Endothelial cell of umbilical vein (primary cell): ENCODE results near the gene C3orf62. TPM values are rescaled to one million over a fixed set of nuclear protein-coding genes. Genes with fewer than 3 reads are reported as not detected.
A peak's percentile ranks its signal among the peaks of the same experiment; 100 is the strongest.
"Not testable (repeated sequence)": the region's sequence is repeated elsewhere in the genome, so short reads cannot be mapped to it uniquely, and the experiment has no call there.

Source experiments
- BruUV-seq: library from RNA; stranded (reverse); fragments of 400-500 nt; replicated peaks from 2 replicates; lab custom pipeline; 2021; lab: Mats Ljungman, UMichigan
- CTCF ChIA-PET: fragments of 300-600, 350-600 bp; sonication (Branson Sonifier 250); formaldehyde crosslinking; loops from one replicate; lab custom pipeline; 2021; ENCODE audit warnings: antibody characterized with exemption, inconsistent platforms; lab: Charles Lee
- POLR2A ChIA-PET: fragments of 300-600, 350-600 bp; sonication (Branson Sonifier 250); formaldehyde crosslinking; loops from one replicate; lab custom pipeline; 2021; ENCODE audit warnings: antibody characterized with exemption, inconsistent platforms; lab: Charles Lee
- DNase-seq: peaks from one replicate; pipeline ENCODE4 v3.0.0-alpha.2; 2011; ENCODE audit warnings: low read depth, low spot score
- FAIRE-seq: peaks from 2 replicates; lab custom pipeline; 2011; peaks lifted over from hg19 to GRCh38; lab: Jason Lieb, UNC
- H2AFZ ChIP-seq: 2 replicates; pipeline ENCODE4 v1.6.0; 2012; ENCODE audit warnings: low read depth, low read length, control low read depth, inconsistent platforms
- H3K27ac ChIP-seq: 2 replicates; pipeline ENCODE4 v1.5.1; 2011; ENCODE audit warnings: low read depth, mild to moderate bottlenecking, control low read depth, low read length, moderate library complexity; ENCODE audit not compliant: insufficient read depth
- H3K27me3 ChIP-seq, 2 experiments: 2 replicates each; pipeline versions ENCODE4 v1.6.0 to v1.6.1; 2011; ENCODE audit warnings: low read length in 2 of 2, mixed read lengths in 1 of 2; ENCODE audit not compliant: control insufficient read depth in 2 of 2, insufficient read depth in 2 of 2
- H3K36me3 ChIP-seq, 2 experiments: 2 replicates in 1 of 2; 3 replicates in 1 of 2; pipeline ENCODE4 v1.5.1; 2011; ENCODE audit warnings: low read length in 2 of 2, mild to moderate bottlenecking in 1 of 2, moderate library complexity in 1 of 2; ENCODE audit not compliant: control insufficient read depth in 2 of 2, insufficient read depth in 2 of 2; ENCODE audit errors: extremely low read depth in 1 of 2
- H3K4me1 ChIP-seq: 3 replicates; pipeline ENCODE4 v1.5.1; 2011; ENCODE audit warnings: mild to moderate bottlenecking, low read length; ENCODE audit not compliant: control insufficient read depth, insufficient read depth; ENCODE audit errors: extremely low read depth
- H3K4me2 ChIP-seq: 2 replicates; pipeline ENCODE4 v1.6.1; 2011; ENCODE audit warnings: low read length, control low read depth, mixed read lengths; ENCODE audit not compliant: insufficient read depth
- H3K4me3 ChIP-seq, 3 experiments: fragments of 200-600 bp in 1 of 3; sonication (generic), shearing (Covaris generic) in 1 of 3; replicated peaks in 1 of 3; 2 replicates each; pipeline ENCODE4 v1.5.1; 2011 to 2016; ENCODE audit warnings: control low read depth in 3 of 3, low read length in 3 of 3, mild to moderate bottlenecking in 2 of 3, inconsistent platforms in 1 of 3, low read depth in 1 of 3, moderate library complexity in 1 of 3; ENCODE audit not compliant: insufficient read depth in 1 of 3
- H3K79me2 ChIP-seq: 2 replicates; pipeline ENCODE4 v1.6.0; 2012; ENCODE audit warnings: low read length, inconsistent platforms; ENCODE audit not compliant: control insufficient read depth, insufficient read depth
- H3K9ac ChIP-seq: replicated peaks from 2 replicates; pipeline ENCODE3; 2011; ENCODE audit warnings: low read length, control low read depth; ENCODE audit not compliant: insufficient read depth; ENCODE audit errors: extremely low read depth
- H3K9me1 ChIP-seq: replicated peaks from 3 replicates; pipeline ENCODE4 v1.6.0; 2011; ENCODE audit warnings: mild to moderate bottlenecking, low read length; ENCODE audit not compliant: control insufficient read depth, insufficient read depth; ENCODE audit errors: extremely low read depth
- H3K9me3 ChIP-seq: replicated peaks from 2 replicates; pipeline ENCODE4 v1.5.1; 2012; ENCODE audit warnings: low read length, inconsistent platforms; ENCODE audit not compliant: control insufficient read depth, insufficient read depth
- H4K20me1 ChIP-seq: replicated peaks from 2 replicates; pipeline ENCODE3; 2011; ENCODE audit warnings: mild to moderate bottlenecking, low read length; ENCODE audit not compliant: control insufficient read depth, insufficient read depth; ENCODE audit errors: extremely low read depth
- EZH2 ChIP-seq: IDR thresholded peaks from 2 replicates; pipeline ENCODE4 v1.6.1; 2012; ENCODE audit warnings: borderline replicate concordance, low read depth, mild to moderate bottlenecking, moderate library complexity, low read length, inconsistent platforms; ENCODE audit not compliant: severe bottlenecking
- FOS ChIP-seq: IDR thresholded peaks from 2 replicates; pipeline ENCODE4 v1.6.1; 2011; ENCODE audit warnings: mild to moderate bottlenecking, low read length, moderate library complexity, borderline replicate concordance; ENCODE audit not compliant: insufficient read depth
- GATA2 ChIP-seq: IDR thresholded peaks from 2 replicates; pipeline ENCODE4 v1.7.0; 2011; ENCODE audit warnings: low read depth, mild to moderate bottlenecking, moderate library complexity, mixed read lengths, low read length; ENCODE audit not compliant: insufficient read length, insufficient read depth
- JUN ChIP-seq: IDR thresholded peaks from 2 replicates; pipeline ENCODE4 v1.6.1; 2011; ENCODE audit warnings: borderline replicate concordance, low read depth; ENCODE audit not compliant: insufficient read length, insufficient read depth
- MYC ChIP-seq: IDR thresholded peaks from one replicate; pipeline ENCODE4 v1.6.1; 2011; ENCODE audit warnings: mild to moderate bottlenecking, low read depth, low read length
- POLR2A ChIP-seq: IDR thresholded peaks from 2 replicates; pipeline ENCODE4 v1.6.1; 2012; ENCODE audit warnings: low read depth, mild to moderate bottlenecking, control low read depth, low read length
- POLR2AphosphoS5 ChIP-seq: IDR thresholded peaks from 2 replicates; pipeline ENCODE4 v1.6.1; 2012; ENCODE audit warnings: low read depth, mild to moderate bottlenecking, control low read depth, low read length, moderate library complexity; ENCODE audit not compliant: insufficient read depth
- dilution Hi-C: fragments of 300-500 bp; cut with MboI; formaldehyde crosslinking; loops from one replicate; pipeline ENCODE4 v1.15.0; 2019; ENCODE audit warnings: low sequenced_read_pairs; ENCODE audit not compliant: extremely low pct_ligation_motif_present
- intact Hi-C: fragments of 100-400 bp; cut with micrococcal nuclease; formaldehyde crosslinking; loops from one replicate; pipeline ENCODE4 v1.10.0; 2022
- polyA plus RNA-seq, 4 experiments: library from polyadenylated mRNA; depleted of rRNA in 3 of 4; stranded (reverse) in 3 of 4; unstranded in 1 of 4; fragments of >200 nt; gene quantifications; 2 replicates each; pipeline versions ENCODE4 v1.2.1 to v1.2.3, GENCODE V29; 2011 to 2012; ENCODE audit warnings: missing spikeins in 1 of 4
- total RNA-seq: library from RNA; stranded (reverse); gene quantifications from 2 replicates; pipeline ENCODE4 v1.2.3, GENCODE V29; 2021
- TF ChIP-seq, protein P1 (sequence below), 2 donors: IDR thresholded peaks; 1 replicate in 1 of 2; 2 replicates in 1 of 2; pipeline ENCODE4 v1.5.1; 2011; ENCODE audit warnings: low read length in 2 of 2, mild to moderate bottlenecking in 2 of 2, moderate library complexity in 2 of 2, control low read depth in 1 of 2, inconsistent platforms in 1 of 2, low read depth in 1 of 2; ENCODE audit not compliant: insufficient read depth in 1 of 2; ENCODE audit errors: extremely low read depth in 1 of 2
- TF ChIP-seq, protein P2 (sequence below): IDR thresholded peaks from 2 replicates; pipeline ENCODE4 v1.6.1; 2011; ENCODE audit not compliant: insufficient read depth, insufficient read length

The C3orf62 gene
- total and polyA plus RNA-seq, 2 donors (not counting 3 experiments of a cell fraction or from before 2014, with no cell fraction given) = 2.8 to 5.6 TPM

DNA sequence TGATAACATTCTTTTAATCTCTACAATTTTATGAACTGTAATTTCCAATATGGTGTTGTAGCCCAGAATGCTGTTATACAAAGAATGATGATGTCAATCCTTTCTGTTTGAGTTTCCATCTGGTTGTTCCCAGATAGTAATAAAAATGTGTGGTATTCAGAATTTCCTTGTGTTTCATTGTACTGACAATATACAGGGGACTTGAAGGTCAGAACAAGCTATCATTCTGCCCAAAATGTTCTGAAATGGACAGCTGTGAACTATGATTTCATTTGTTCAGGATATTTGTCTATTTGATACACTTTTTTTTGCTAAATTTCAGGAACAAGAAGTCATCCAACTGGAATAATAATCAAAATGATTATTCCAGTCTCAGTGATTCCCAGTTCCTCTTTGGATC lies 40.8 kb downstream of the C3orf62 start:
- dilution Hi-C loops = no loop called here

DNA sequence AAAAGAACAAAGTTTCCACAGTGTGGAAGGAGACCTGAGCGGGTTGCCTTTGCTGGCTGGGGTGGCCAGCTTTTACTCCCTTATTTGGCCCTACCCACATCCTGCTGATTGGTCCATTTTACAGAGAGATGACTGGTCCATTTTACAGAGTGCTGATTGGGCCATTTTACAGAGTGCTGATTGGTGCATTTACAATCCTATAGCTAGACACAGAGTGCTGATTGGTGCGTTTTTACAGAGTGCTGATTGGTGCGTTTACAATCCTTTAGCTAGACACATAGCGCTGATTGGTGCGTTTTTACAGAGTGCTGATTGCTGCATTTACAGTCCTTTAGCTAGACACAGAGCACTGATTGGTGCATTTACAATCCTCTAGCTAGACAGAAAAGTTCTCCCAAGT lies 48.2 kb downstream of the C3orf62 start:
- CTCF ChIA-PET, H3K4me1 ChIP-seq, H3K9me1 ChIP-seq, H2AFZ ChIP-seq, H3K9me3 ChIP-seq, H3K27me3 ChIP-seq, H3K36me3 ChIP-seq, FAIRE-seq, POLR2A ChIA-PET, H3K27ac ChIP-seq, intact Hi-C loops, H3K4me3 ChIP-seq, H3K79me2 ChIP-seq, H3K9ac ChIP-seq, DNase-seq, H4K20me1 ChIP-seq, BruUV-seq, dilution Hi-C loops, H3K4me2 ChIP-seq: not testable (repeated sequence)

More for the DNA sequence above, 40.8 kb downstream of the C3orf62 start:
- POLR2A ChIA-PET = no interaction called here
- no peaks in the 10 kb centered on the region for H4K20me1 ChIP-seq
- H3K27me3 ChIP-seq = no peaks in the 10 kb centered on the region
- H3K27ac ChIP-seq = no peak overlapping the region
- intact Hi-C loops = no loop called here
- no peak for FAIRE-seq
- H3K79me2 ChIP-seq = no peaks in the 10 kb centered on the region
- no peaks in the 10 kb centered on the region for H3K9me1 ChIP-seq
- H3K36me3 ChIP-seq = no peaks in the 10 kb centered on the region
- no peaks in the 10 kb centered on the region for H3K4me1 ChIP-seq
- CTCF ChIA-PET = no interaction called here
- H3K4me2 ChIP-seq = no peak overlapping the region
- BruUV-seq = no TSS peak
- no peak overlapping the region for H3K9ac ChIP-seq
- H3K4me3 ChIP-seq = no peak overlapping the region
- H2AFZ ChIP-seq = no peak overlapping the region
- H3K9me3 ChIP-seq = peaks cover 3% of the 10 kb centered on the region
- DNase-seq = peak; percentile 82
- TF ChIP-seq GATA2 (no peak), POLR2A (no peak), POLR2AphosphoS5 (no peak), MYC (no peak), FOS (no peak), EZH2 (no peak), JUN (no peak)
- TF ChIP-seq, protein P1, sequence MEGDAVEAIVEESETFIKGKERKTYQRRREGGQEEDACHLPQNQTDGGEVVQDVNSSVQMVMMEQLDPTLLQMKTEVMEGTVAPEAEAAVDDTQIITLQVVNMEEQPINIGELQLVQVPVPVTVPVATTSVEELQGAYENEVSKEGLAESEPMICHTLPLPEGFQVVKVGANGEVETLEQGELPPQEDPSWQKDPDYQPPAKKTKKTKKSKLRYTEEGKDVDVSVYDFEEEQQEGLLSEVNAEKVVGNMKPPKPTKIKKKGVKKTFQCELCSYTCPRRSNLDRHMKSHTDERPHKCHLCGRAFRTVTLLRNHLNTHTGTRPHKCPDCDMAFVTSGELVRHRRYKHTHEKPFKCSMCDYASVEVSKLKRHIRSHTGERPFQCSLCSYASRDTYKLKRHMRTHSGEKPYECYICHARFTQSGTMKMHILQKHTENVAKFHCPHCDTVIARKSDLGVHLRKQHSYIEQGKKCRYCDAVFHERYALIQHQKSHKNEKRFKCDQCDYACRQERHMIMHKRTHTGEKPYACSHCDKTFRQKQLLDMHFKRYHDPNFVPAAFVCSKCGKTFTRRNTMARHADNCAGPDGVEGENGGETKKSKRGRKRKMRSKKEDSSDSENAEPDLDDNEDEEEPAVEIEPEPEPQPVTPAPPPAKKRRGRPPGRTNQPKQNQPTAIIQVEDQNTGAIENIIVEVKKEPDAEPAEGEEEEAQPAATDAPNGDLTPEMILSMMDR (IDR thresholded peaks at IDR 0.05; ENCODE audit: extremely low read depth in 1 of 2, insufficient read depth in 1 of 2, low read depth in 1 of 2, low read length in 2 of 2) = no peak
- TF ChIP-seq, protein P2, sequence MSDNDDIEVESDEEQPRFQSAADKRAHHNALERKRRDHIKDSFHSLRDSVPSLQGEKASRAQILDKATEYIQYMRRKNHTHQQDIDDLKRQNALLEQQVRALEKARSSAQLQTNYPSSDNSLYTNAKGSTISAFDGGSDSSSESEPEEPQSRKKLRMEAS = no peak
